Measurements from ENCODE around the gene HDHD5. TPM values are rescaled to one million over a fixed set of nuclear protein-coding genes. Genes with fewer than 3 reads are reported as not detected.
A peak's percentile ranks its signal among the peaks of the same experiment; 100 is the strongest.

The HDHD5 gene
- total and polyA plus RNA-seq, 7 donors = 24.6 to 68.3 (median 33.9) TPM

- peak; percentile 81 to 92 (median 90) for ATAC-seq
- H3K27ac ChIP-seq = peak overlapping the region; percentile 73
These were observed 27.0 kb downstream of the HDHD5 start for GRCh38 chr22:17132112-17132511.

GRCh38 chr22:17131686-17132085 is 27.4 kb downstream of the HDHD5 start:
- no peak for TF ChIP-seq CTCF (IDR thresholded peaks at IDR 0.05)
- intact Hi-C loops (cut with DNase I) = no loop called here
- 20 to 40% (median 21%) methylated on average over 5 of the region's 5 CpGs for WGBS, 3 donors
- peaks cover 10% of the 10 kb centered on the region for H3K4me1 ChIP-seq
- H3K36me3 ChIP-seq (ENCODE audit: insufficient read depth in 1 of 2, low read depth in 1 of 2) = no peaks in the 10 kb centered on the region
- H3K27ac ChIP-seq = peak overlapping the region; percentile 73
- H3K27me3 ChIP-seq (ENCODE audit: insufficient read depth in 3 of 3, low read length in 2 of 3) = no peaks in the 10 kb centered on the region
- DNase-seq (no peak), ATAC-seq (peak; percentile 64 to 84 (median 76))
- H3K9me3 ChIP-seq = no peaks in the 10 kb centered on the region
- peak overlapping the region; percentile 30 for H3K4me3 ChIP-seq

More at GRCh38 chr22:17132112-17132511, 27.0 kb downstream of the HDHD5 start:
- no peak for TF ChIP-seq CTCF (IDR thresholded peaks at IDR 0.05)
- intact Hi-C loops (cut with DNase I) = no loop called here
- no peaks in the 10 kb centered on the region for H3K27me3 ChIP-seq (ENCODE audit: insufficient read depth in 3 of 3, low read length in 2 of 3)
- H3K4me3 ChIP-seq = no peak overlapping the region
- peaks cover 14% of the 10 kb centered on the region for H3K4me1 ChIP-seq
- no peaks in the 10 kb centered on the region for H3K9me3 ChIP-seq
- no peaks in the 10 kb centered on the region for H3K36me3 ChIP-seq (ENCODE audit: insufficient read depth in 1 of 2, low read depth in 1 of 2)
- 6 to 17% (median 13%) methylated on average over 2 of the region's 2 CpGs for WGBS, 3 donors
- DNase-seq = no peak

GRCh38 chr22:17130199-17130598 is 28.9 kb downstream of the HDHD5 start:
- WGBS, 3 donors = 89 to 90% (median 89%) methylated on average over 1 of the region's 1 CpG
- H3K27ac ChIP-seq = no peak overlapping the region
- DNase-seq = no peak
- no peaks in the 10 kb centered on the region for H3K36me3 ChIP-seq (ENCODE audit: insufficient read depth in 1 of 2, low read depth in 1 of 2)
- H3K4me3 ChIP-seq = no peak overlapping the region
- no peak for TF ChIP-seq CTCF (IDR thresholded peaks at IDR 0.05)
- no peaks in the 10 kb centered on the region for H3K9me3 ChIP-seq
- intact Hi-C loops (cut with DNase I) = no loop called here
- peaks cover 9% of the 10 kb centered on the region for H3K4me1 ChIP-seq
- H3K27me3 ChIP-seq (ENCODE audit: insufficient read depth in 3 of 3, low read length in 2 of 3) = no peaks in the 10 kb centered on the region
- ATAC-seq = no peak

GRCh38 chr22:17121233-17122195 is 37.6 kb downstream of the HDHD5 start, which contains the start of gene TMEM121B:
Gene TMEM121B (minus strand): TSS chr22:17121360. CDS start chr22:17121127, 233 bp downstream.
- Histone ChIP-seq H3K9me3 (no peaks in the 10 kb centered on the region), H3K36me3 (ENCODE audit: insufficient read depth in 1 of 2, low read depth in 1 of 2) (no peaks in the 10 kb centered on the region), H3K27ac (peak within 1 kb of the TSS; percentile 41), H3K4me1 (peaks cover 5% of the 10 kb centered on the region), H3K27me3 (ENCODE audit: insufficient read depth in 3 of 3, low read length in 2 of 3) (peaks cover 0 to 8% (median 0%) of the 10 kb centered on the region in 3 donors), H3K4me3 (peak within 1 kb of the TSS; percentile 79)
- ATAC-seq (peak; percentile 62 to 82 (median 69)), DNase-seq (peak; percentile 74 to 86)
- no peak for TF ChIP-seq CTCF (IDR thresholded peaks at IDR 0.05)
- WGBS, 3 donors = 5 to 12% (median 6%) methylated on average over 44 to 68 of the region's 69 CpGs
- intact Hi-C loops (cut with DNase I) = no loop called here
